ENCODE measurements around the gene S100P. TPM values are rescaled to one million over a fixed set of nuclear protein-coding genes. Genes with fewer than 3 reads are reported as not detected.

S100P gene
- total and polyA plus RNA-seq, 4 donors: 0.42 to 3.1 (median 2.3) TPM

DNA sequence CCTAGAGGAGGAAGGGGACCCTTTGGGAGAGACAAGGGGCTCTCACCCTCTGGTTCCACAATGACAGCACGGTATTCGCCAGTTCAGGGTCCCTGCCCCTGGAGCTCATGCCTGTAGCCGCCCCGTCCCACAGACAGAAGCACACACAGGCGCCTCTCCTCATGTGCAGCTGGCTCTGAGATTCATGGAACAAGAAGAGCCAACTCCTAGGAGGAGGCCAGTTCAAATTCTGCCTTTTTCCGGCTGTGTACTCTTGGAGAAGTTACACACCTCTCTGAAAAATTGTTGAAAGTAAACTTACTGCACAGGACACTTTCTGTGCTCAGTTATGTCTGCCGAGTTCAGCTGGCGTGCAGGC lies 37.6 kb downstream of the S100P start:
- Histone ChIP-seq H3K27me3 (ENCODE audit: control insufficient read depth in 4 of 4, insufficient read depth in 4 of 4, low read length in 3 of 4) (no peaks in the 10 kb centered on the region), H3K4me3 (ENCODE audit: low read depth in 1 of 3, low read length in 3 of 3) (no peak overlapping the region), H3K9me3 (ENCODE audit: control insufficient read depth in 4 of 4, low read length in 3 of 4) (no peaks in the 10 kb centered on the region), H3K36me3 (ENCODE audit: control insufficient read depth in 4 of 4, insufficient read depth in 3 of 4, low read depth in 1 of 4, low read length in 3 of 4) (no peaks in the 10 kb centered on the region), H3K9ac (ENCODE audit: low read depth in 1 of 2, low read length in 2 of 2) (no peak overlapping the region), H3K27ac (ENCODE audit: low read depth in 1 of 2, low read length in 2 of 2) (no peak overlapping the region), H3K4me1 (ENCODE audit: control insufficient read depth in 4 of 4, insufficient read depth in 4 of 4, low read length in 3 of 4) (peaks cover 14 to 49% (median 32%) of the 10 kb centered on the region in 4 donors)
- DNase-seq (ENCODE audit: low spot score): no peak
- 94% methylated on average over 8 of the region's 8 CpGs for WGBS
- no peak for TF ChIP-seq YY1 (IDR thresholded peaks at IDR 0.05)
- TF ChIP-seq HNF4G (IDR thresholded peaks at IDR 0.05): no peak
- TF ChIP-seq FOXA1 (IDR thresholded peaks at IDR 0.05): no peak
- TF ChIP-seq NR2F2 (IDR thresholded peaks at IDR 0.05): no peak
- TF ChIP-seq GABPA (IDR thresholded peaks at IDR 0.05 in 1 of 2, conservative IDR thresholded peaks at IDR 0.05 in 1 of 2): no peak
- no peak for TF ChIP-seq EGR1 (IDR thresholded peaks at IDR 0.05; ENCODE audit: low read depth in 2 of 2)
- TF ChIP-seq, protein P1, sequence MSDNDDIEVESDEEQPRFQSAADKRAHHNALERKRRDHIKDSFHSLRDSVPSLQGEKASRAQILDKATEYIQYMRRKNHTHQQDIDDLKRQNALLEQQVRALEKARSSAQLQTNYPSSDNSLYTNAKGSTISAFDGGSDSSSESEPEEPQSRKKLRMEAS (IDR thresholded peaks at IDR 0.05): no peak
- TF ChIP-seq, protein P2, sequence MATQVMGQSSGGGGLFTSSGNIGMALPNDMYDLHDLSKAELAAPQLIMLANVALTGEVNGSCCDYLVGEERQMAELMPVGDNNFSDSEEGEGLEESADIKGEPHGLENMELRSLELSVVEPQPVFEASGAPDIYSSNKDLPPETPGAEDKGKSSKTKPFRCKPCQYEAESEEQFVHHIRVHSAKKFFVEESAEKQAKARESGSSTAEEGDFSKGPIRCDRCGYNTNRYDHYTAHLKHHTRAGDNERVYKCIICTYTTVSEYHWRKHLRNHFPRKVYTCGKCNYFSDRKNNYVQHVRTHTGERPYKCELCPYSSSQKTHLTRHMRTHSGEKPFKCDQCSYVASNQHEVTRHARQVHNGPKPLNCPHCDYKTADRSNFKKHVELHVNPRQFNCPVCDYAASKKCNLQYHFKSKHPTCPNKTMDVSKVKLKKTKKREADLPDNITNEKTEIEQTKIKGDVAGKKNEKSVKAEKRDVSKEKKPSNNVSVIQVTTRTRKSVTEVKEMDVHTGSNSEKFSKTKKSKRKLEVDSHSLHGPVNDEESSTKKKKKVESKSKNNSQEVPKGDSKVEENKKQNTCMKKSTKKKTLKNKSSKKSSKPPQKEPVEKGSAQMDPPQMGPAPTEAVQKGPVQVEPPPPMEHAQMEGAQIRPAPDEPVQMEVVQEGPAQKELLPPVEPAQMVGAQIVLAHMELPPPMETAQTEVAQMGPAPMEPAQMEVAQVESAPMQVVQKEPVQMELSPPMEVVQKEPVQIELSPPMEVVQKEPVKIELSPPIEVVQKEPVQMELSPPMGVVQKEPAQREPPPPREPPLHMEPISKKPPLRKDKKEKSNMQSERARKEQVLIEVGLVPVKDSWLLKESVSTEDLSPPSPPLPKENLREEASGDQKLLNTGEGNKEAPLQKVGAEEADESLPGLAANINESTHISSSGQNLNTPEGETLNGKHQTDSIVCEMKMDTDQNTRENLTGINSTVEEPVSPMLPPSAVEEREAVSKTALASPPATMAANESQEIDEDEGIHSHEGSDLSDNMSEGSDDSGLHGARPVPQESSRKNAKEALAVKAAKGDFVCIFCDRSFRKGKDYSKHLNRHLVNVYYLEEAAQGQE (IDR thresholded peaks at IDR 0.05): no peak
- TF ChIP-seq TAF1 (conservative IDR thresholded peaks at IDR 0.05): no peak
- no peak for TF ChIP-seq RXRA (IDR thresholded peaks at IDR 0.05)

DNA sequence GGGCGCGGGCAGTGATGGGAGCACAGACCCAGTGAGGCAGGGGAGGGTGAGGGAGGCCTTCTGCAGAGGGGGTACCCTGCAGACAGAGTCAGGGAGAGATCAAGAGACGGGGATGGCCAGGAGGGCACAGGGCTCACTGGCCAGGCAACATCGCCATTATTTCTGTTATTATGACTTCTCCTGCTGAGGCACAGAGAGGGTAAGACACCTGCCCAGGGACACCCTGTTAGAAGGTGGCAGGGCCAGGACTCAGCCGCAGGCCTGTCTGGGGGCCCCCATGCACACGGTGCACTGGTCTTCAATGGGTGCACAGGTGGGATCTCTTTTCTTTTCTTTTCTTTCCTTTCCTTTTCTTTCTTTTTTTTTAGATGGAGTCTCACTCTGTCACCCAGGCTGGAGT lies 38.1 kb downstream of the S100P start:
- Histone ChIP-seq H3K4me3 (ENCODE audit: low read depth in 1 of 3, low read length in 3 of 3) (no peak overlapping the region), H3K27me3 (ENCODE audit: control insufficient read depth in 4 of 4, insufficient read depth in 4 of 4, low read length in 3 of 4) (no peaks in the 10 kb centered on the region), H3K9ac (ENCODE audit: low read depth in 1 of 2, low read length in 2 of 2) (no peak overlapping the region), H3K36me3 (ENCODE audit: control insufficient read depth in 4 of 4, insufficient read depth in 3 of 4, low read depth in 1 of 4, low read length in 3 of 4) (no peaks in the 10 kb centered on the region), H3K9me3 (ENCODE audit: control insufficient read depth in 4 of 4, low read length in 3 of 4) (no peaks in the 10 kb centered on the region), H3K4me1 (ENCODE audit: control insufficient read depth in 4 of 4, insufficient read depth in 4 of 4, low read length in 3 of 4) (peaks cover 14 to 49% (median 32%) of the 10 kb centered on the region in 4 donors), H3K27ac (ENCODE audit: low read depth in 1 of 2, low read length in 2 of 2) (no peak overlapping the region)
- WGBS: 98% methylated on average over 6 of the region's 6 CpGs
- DNase-seq (ENCODE audit: low spot score): no peak
- TF ChIP-seq NR2F2 (IDR thresholded peaks at IDR 0.05) (no peak), TAF1 (conservative IDR thresholded peaks at IDR 0.05) (no peak), RXRA (IDR thresholded peaks at IDR 0.05) (no peak), EGR1 (IDR thresholded peaks at IDR 0.05; ENCODE audit: low read depth in 2 of 2) (no peak), FOXA1 (IDR thresholded peaks at IDR 0.05) (no peak), RAD21 (IDR thresholded peaks at IDR 0.05) (no peak), GABPA (IDR thresholded peaks at IDR 0.05 in 1 of 2, conservative IDR thresholded peaks at IDR 0.05 in 1 of 2) (no peak), HNF4G (IDR thresholded peaks at IDR 0.05) (no peak), SP1 (IDR thresholded peaks at IDR 0.05) (no peak), FOXA2 (IDR thresholded peaks at IDR 0.05) (no peak), YY1 (IDR thresholded peaks at IDR 0.05) (no peak)
- TF ChIP-seq, protein P3, sequence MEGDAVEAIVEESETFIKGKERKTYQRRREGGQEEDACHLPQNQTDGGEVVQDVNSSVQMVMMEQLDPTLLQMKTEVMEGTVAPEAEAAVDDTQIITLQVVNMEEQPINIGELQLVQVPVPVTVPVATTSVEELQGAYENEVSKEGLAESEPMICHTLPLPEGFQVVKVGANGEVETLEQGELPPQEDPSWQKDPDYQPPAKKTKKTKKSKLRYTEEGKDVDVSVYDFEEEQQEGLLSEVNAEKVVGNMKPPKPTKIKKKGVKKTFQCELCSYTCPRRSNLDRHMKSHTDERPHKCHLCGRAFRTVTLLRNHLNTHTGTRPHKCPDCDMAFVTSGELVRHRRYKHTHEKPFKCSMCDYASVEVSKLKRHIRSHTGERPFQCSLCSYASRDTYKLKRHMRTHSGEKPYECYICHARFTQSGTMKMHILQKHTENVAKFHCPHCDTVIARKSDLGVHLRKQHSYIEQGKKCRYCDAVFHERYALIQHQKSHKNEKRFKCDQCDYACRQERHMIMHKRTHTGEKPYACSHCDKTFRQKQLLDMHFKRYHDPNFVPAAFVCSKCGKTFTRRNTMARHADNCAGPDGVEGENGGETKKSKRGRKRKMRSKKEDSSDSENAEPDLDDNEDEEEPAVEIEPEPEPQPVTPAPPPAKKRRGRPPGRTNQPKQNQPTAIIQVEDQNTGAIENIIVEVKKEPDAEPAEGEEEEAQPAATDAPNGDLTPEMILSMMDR (IDR thresholded peaks at IDR 0.05; ENCODE audit: low read depth, low read length, missing input control): no peak
- TF ChIP-seq, protein P1 (IDR thresholded peaks at IDR 0.05): no peak
- TF ChIP-seq, protein P4, sequence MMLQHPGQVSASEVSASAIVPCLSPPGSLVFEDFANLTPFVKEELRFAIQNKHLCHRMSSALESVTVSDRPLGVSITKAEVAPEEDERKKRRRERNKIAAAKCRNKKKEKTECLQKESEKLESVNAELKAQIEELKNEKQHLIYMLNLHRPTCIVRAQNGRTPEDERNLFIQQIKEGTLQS (IDR thresholded peaks at IDR 0.05): no peak
- TF ChIP-seq, protein P5, sequence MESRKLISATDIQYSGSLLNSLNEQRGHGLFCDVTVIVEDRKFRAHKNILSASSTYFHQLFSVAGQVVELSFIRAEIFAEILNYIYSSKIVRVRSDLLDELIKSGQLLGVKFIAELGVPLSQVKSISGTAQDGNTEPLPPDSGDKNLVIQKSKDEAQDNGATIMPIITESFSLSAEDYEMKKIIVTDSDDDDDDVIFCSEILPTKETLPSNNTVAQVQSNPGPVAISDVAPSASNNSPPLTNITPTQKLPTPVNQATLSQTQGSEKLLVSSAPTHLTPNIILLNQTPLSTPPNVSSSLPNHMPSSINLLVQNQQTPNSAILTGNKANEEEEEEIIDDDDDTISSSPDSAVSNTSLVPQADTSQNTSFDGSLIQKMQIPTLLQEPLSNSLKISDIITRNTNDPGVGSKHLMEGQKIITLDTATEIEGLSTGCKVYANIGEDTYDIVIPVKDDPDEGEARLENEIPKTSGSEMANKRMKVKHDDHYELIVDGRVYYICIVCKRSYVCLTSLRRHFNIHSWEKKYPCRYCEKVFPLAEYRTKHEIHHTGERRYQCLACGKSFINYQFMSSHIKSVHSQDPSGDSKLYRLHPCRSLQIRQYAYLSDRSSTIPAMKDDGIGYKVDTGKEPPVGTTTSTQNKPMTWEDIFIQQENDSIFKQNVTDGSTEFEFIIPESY (IDR thresholded peaks at IDR 0.05): no peak

Data from liver (tissue), 9 donors.